Glomerular visceral epithelial cell (primary cell): ENCODE measurements around the gene FABP2.
"Not testable (repeated sequence)": the region's sequence is repeated elsewhere in the genome, so short reads cannot be mapped to it uniquely, and the experiment has no call there.

Experiments
- DNase-seq: peaks from one replicate; pipeline ENCODE4 v3.0.0-alpha.2; 2016; ENCODE audit errors: extremely low spot score

The FABP2 gene

DNA sequence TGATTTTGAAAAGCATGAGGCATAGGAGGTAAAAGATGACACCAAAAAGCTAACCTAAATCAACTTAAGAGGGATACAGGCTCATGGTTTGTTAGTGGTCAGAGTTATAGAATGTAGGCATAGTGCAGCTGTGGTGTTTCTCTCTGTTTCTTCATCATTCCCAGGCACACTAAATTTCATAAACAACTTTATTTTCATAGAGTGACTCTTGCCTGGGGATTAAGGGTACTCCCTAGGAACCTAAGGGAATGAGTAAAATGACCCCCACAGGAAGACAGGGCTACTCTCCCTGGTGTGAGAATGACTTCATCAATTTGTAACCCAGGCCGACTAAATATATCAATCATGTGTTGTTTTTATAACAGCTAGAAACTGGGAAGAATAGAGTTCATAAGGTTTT, 11.1 kb downstream of the FABP2 start:
- DNase-seq = no peak

DNA sequence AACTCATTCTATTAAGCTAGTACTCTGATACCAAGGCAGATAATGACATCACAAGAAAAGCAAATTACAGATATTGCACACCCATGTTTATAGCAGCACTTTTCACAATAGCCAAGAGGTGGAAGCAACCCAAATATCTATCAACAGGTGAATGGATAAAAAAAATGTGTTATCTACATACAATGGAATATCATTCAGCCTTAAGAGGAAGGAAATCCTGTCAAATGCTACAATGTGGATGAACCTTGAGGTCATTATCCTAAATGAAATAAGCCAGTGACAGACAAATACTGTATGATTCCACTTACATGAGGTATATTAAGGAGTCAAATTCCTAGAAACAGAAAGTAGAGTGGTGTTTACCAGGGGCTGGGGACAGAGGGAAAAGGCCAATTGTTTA, 14.3 kb downstream of the FABP2 start:
- no peak for DNase-seq

DNA sequence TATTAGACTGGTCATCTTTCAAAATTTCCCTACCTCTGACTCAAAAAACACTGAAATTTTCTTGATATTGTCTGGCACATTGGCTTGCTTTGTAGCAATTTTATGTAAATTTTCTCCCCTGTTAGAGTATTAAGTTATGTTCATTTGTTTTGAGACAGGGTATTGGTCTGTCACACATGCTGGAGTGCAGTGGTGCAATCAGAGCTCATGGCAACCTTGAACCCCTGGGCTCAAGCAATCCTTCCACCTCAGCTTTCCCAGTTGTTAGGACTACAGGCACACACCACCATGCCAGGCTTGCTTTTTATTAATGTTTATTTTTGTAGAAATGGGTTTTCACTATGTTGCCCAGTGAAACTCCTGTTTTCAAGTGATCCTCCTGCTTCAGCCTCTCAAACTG, 17.5 kb downstream of the FABP2 start:
- no peak for DNase-seq

DNA sequence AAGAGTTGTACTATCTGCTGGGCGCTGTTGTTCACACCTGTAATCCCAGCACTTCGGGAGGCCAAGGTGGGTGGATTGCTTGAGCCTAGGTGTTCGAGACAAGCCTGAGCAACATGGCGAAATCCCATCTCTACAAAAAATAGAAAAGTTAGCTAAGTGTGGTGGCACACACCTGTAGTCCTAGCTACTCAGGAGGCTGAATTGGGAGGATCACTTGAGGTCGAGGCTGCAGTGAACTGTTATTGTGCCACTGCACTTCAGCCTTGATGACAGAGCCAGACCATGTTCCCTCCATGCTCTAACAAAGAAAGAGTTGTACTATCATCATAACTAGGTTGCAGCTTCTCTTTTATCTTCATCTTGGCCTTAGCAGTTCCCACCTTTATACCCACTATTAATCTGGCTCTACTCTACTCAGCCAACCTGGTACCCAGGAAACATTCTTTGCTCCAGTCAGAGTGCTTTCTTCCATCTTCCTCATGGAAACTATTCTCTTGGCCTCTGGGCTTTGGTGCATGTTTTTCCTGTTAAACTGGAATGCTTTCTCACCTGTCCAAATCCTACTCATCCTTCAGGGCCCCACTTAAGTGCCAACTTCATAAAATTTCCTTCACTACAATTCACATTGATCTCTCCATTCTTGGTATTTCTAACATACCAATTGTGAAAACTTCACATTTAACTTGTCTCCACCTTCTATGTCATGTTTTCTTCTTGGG, 18.2 kb downstream of the FABP2 start:
- DNase-seq = no peak

GRCh38 chr4:119302073-119302832, 19.7 kb downstream of the FABP2 start:
- DNase-seq = no peak

- DNase-seq = peak; percentile 95
These were observed 21.6 kb downstream of the FABP2 start for GRCh38 chr4:119300101-119300978.

DNA sequence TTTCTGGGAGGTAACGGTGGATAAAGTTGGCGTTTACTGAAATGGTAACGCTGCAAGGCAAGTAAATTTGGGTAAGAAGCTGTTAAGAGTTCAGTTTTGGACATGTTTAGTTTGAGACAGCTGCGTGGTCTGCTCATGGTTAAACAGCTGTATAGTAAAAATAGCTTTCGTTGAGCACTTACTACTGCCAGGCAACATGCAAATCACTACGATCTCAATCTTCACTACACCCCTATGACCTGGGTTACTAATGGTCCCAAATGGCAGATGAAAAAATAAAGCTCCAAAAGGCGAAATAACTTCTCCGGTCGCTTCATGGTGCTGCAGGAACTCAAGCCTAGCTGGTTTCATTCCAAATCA, 22.2 kb downstream of the FABP2 start:
- DNase-seq = no peak

GRCh38 chr4:119299260-119299671, 22.7 kb downstream of the FABP2 start:
- peak; percentile 12 for DNase-seq

DNA sequence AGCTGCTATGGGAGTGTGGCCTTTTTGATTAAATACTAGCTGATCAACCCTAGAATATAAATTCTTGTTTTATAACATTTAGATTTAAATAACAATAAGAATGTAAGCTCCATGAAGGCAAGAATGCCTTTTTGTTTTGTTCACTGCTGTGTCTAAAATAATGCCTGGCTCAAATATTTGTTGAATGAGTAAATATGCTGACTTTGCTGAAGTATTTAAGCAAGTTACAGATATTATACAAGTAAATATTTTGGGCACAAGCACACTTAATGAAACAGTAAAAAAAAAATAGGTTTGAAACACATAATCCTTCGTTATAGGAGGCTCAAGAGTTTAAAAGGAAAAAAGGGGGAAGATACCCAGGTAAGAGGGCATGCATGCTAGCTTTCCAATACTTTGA, 24.1 kb downstream of the FABP2 start:
- no peak for DNase-seq

GRCh38 chr4:119296356-119296755, 25.6 kb downstream of the FABP2 start:
- no peak for DNase-seq

DNA sequence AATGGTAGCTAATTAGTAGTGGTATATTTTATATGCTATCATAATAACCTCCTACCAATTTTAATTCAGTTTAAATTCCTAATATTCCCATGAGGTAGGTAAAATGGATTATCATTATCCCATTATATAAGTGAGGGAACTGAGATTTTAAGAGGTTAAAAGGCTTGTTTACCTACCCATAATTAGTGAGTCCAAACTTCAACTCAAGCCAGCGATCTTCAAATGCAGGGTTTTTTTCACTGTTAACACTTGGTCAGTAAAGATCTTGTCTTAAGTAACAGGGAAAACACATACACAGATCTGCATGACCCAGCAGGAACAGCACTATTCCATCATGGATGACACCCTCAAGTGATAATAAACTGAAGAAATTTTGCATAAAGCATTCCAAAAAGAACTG, 31.3 kb downstream of the FABP2 start:
- no peak for DNase-seq

DNA sequence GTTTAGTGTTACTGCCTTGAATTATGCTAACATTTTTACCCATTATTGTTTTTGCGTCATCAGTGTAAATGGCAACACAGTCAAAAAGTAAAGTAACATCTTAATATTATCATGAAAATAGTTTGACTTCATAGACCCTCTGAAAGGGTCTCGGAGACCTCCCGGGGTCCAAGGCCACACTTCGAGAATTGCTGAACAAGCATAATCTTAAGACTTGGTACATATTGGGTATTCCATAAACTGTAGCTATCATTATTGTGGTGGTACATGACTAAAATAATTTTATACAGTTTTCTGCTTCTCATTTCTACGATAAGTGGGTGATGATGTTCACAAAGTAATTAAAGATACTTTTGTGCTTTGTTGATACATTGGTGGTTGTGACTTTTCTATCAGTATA, 32.6 kb downstream of the FABP2 start:
- DNase-seq = no peak

- peak; percentile 58 for DNase-seq
These were observed 35.4 kb downstream of the FABP2 start for GRCh38 chr4:119286377-119287002.

- DNase-seq = peak; percentile 4
These were observed 36.8 kb downstream of the FABP2 start for GRCh38 chr4:119284876-119285780.

- no peak for DNase-seq
These were observed 40.5 kb downstream of the FABP2 start for GRCh38 chr4:119281393-119281792.

DNA sequence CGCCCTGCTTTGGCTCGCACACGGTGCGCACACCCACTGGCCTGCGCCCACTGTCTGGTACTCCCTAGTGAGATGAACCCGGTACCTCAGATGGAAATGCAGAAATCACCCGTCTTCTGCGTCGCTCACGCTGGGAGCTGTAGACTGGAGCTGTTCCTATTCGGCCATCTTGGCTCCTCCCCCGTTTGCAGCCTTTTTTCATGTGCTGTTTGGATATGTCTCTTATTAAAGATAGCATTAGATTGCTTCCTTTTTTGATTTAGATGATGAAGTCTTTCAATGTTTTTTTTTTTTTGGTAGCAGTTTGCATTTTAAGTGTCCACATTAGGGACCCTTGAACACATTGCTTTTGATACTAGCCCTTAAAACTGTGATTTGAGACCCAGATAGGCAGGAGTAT, 42.0 kb downstream of the FABP2 start:
- DNase-seq = not testable (repeated sequence)

GRCh38 chr4:119279541-119279940, 42.4 kb downstream of the FABP2 start:
- not testable (repeated sequence) for DNase-seq

- DNase-seq = no peak
These were observed 50.4 kb downstream of the FABP2 start for GRCh38 chr4:119271361-119272085.

DNA sequence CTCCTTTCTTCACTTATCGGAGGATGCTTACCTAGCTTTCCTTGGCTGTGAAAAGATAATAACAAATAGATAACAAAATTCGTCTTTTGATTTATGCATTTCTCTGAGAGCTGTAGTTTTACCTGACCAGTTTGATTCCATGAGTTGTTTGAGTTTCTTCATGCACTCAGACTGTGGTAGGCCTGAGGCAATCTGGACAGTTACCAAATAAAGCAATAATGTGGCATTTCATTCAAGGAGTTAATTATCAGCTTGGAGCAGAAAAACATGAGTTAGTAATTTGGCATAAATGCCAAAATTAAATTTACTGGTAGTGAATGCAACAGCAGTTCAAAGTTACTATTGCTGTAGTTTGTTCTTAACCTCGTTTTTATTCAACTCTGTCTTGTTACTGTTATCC, 53.5 kb downstream of the FABP2 start:
- no peak for DNase-seq
